ENCODE results near the gene MYO5B.
A peak's percentile ranks its signal among the peaks of the same experiment; 100 is the strongest.

The MYO5B gene

GRCh38 chr18:50193796-50194630, 934 bp downstream of the MYO5B start:
- peak overlapping the region; percentile 69 for H3K27ac ChIP-seq
- TF ChIP-seq, protein P1, sequence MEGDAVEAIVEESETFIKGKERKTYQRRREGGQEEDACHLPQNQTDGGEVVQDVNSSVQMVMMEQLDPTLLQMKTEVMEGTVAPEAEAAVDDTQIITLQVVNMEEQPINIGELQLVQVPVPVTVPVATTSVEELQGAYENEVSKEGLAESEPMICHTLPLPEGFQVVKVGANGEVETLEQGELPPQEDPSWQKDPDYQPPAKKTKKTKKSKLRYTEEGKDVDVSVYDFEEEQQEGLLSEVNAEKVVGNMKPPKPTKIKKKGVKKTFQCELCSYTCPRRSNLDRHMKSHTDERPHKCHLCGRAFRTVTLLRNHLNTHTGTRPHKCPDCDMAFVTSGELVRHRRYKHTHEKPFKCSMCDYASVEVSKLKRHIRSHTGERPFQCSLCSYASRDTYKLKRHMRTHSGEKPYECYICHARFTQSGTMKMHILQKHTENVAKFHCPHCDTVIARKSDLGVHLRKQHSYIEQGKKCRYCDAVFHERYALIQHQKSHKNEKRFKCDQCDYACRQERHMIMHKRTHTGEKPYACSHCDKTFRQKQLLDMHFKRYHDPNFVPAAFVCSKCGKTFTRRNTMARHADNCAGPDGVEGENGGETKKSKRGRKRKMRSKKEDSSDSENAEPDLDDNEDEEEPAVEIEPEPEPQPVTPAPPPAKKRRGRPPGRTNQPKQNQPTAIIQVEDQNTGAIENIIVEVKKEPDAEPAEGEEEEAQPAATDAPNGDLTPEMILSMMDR (IDR thresholded peaks at IDR 0.05), result no peak
- no peak for TF ChIP-seq ZFX (IDR thresholded peaks at IDR 0.05; ENCODE audit: borderline replicate concordance)

DNA sequence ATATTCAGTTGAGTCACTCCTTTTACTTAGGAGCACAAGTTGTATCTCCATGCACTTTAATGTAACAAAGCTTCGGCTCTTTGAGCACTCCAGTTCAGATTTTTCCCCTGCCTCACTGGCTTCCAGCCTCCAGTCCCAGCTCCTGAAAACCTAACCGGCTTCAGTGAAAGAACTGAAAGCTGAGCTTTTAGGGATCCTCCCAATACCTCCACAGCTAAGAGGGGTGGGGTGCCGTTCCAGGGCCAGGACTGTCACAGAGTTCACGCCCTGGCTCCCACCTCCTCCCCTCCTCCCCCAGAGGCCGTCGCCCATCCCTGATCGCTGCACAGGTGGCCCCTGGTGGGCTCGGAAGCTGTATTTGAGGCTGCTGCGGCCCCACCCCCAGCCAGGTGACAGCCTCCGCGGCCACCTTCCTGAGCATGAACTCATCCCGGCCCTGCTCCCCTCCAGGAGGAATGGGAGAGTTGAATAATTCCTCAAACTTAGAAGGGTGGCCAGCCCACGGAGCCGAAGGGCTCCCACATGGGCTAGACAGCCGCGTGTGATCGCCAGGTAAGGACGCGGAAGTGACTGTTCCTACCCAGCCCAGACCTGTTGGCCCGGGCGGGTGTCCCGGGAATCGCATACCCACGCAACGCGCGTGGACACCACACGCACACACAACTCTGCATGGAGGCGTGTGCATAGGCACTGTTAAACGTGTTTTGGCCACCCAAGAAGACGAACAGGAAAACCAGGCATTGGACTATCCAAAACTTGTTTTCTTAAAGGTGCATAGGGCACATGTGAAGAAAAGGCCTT, 1.8 kb downstream of the MYO5B start:
- TF ChIP-seq ZFX (IDR thresholded peaks at IDR 0.05; ENCODE audit: borderline replicate concordance), result no peak
- TF ChIP-seq, protein P1 (IDR thresholded peaks at IDR 0.05), result no peak
- no peak overlapping the region for H3K27ac ChIP-seq

DNA sequence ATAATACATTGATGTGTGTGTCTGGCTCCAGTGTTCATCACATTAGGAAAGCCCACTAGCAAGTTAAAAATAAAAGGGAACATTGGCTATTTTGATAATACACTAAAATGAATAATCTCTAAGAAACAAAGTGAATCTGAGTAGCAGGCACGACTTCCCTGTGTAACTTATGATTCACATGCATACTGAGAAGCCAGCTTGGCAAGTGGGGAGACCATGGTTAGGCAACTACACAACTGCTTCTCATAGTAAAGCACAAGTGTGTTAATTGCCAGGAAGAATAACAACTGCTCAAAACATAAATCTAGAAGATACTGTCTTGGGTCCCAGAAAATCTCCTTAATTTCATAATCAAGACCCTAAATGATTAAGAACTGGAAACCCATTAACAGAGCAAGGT, 4.0 kb downstream of the MYO5B start:
- TF ChIP-seq, protein P1 (IDR thresholded peaks at IDR 0.05), result no peak
- no peak for TF ChIP-seq ZFX (IDR thresholded peaks at IDR 0.05; ENCODE audit: borderline replicate concordance)

DNA sequence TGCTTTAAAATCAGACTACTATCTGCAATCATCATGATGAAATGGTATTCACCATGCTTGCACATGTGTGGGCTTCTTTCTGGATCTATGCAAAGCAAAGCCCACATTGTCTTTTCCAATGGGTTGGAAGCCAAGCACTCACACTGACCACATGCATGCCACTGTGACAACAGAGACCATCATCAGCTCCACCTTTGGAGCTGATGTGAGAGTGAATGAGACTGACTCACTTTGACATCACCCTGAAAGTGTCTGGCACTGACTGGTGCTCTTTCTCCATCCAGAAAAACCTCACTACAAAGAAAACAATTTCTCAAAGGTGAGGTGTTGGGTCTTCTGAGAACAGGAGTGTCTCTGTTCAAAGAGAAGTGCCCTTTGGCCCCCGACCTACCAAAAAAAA, 4.7 kb downstream of the MYO5B start:
- no peak overlapping the region for H3K27ac ChIP-seq
- TF ChIP-seq, protein P1 (IDR thresholded peaks at IDR 0.05), result no peak
- TF ChIP-seq ZFX (IDR thresholded peaks at IDR 0.05; ENCODE audit: borderline replicate concordance), result no peak

More for the DNA sequence above, 4.0 kb downstream of the MYO5B start:
- no peak overlapping the region for H3K27ac ChIP-seq

- TF ChIP-seq, protein P1 (IDR thresholded peaks at IDR 0.05), result no peak
- no peak for TF ChIP-seq ZFX (IDR thresholded peaks at IDR 0.05; ENCODE audit: borderline replicate concordance)
- H3K27ac ChIP-seq, result no peak overlapping the region
These were observed 5.8 kb downstream of the MYO5B start for GRCh38 chr18:50189160-50189559.

DNA sequence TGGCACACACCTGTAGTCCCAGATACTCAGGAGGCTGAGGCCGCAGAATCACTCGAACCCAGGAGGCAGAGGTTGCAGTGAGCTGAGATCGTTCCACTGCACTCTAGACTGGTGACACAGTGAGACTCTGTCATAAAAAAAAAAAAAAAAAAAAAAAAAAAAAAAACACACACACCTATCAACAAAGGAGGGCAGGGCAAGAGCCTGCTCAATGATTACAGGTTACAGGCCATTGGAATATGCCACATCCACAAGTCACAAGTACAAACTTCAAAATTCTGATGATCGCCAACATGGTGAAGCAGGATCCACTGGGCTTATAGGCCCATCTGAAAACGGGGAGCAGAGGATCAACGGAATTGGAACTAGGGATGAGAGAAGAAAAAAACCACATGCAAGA, 6.3 kb downstream of the MYO5B start:
- TF ChIP-seq ZFX (IDR thresholded peaks at IDR 0.05; ENCODE audit: borderline replicate concordance), result no peak
- TF ChIP-seq, protein P1 (IDR thresholded peaks at IDR 0.05), result no peak
- H3K27ac ChIP-seq, result no peak overlapping the region

- no peak overlapping the region for H3K27ac ChIP-seq
- TF ChIP-seq, protein P1 (IDR thresholded peaks at IDR 0.05), result no peak
- TF ChIP-seq ZFX (IDR thresholded peaks at IDR 0.05; ENCODE audit: borderline replicate concordance), result no peak
These were observed 7.3 kb downstream of the MYO5B start for GRCh38 chr18:50187659-50188058.

Data from 22Rv1 (cell line).